ENCODE measurements around the gene CADPS2.
"Not testable (repeated sequence)": the region's sequence is repeated elsewhere in the genome, so short reads cannot be mapped to it uniquely, and the experiment has no call there.

Gene CADPS2

GRCh38 chr7:122681186-122681585 is 205.1 kb downstream of the CADPS2 start:
- H3K36me3 ChIP-seq (ENCODE audit: control insufficient read depth, insufficient read depth, low read length); H3K27me3 ChIP-seq (ENCODE audit: control insufficient read depth, insufficient read depth, low read length, poor library complexity, severe bottlenecking); H3K27ac ChIP-seq (ENCODE audit: insufficient read depth, low read depth, low read length, poor library complexity, severe bottlenecking); H3K4me1 ChIP-seq (ENCODE audit: control insufficient read depth, insufficient read depth, low read length); H3K9me3 ChIP-seq (ENCODE audit: control insufficient read depth, low read length); H3K4me3 ChIP-seq (ENCODE audit: insufficient read depth, low read depth, low read length): not testable (repeated sequence)
- WGBS, 2 experiments = 97 to 98% methylated on average over 16 of the region's 16 CpGs

- H3K9me3 ChIP-seq (ENCODE audit: control insufficient read depth, low read length) = no peaks in the 10 kb centered on the region
- no peaks in the 10 kb centered on the region for H3K4me1 ChIP-seq (ENCODE audit: control insufficient read depth, insufficient read depth, low read length)
- no peaks in the 10 kb centered on the region for H3K36me3 ChIP-seq (ENCODE audit: control insufficient read depth, insufficient read depth, low read length)
- 96 to 100% methylated on average over 1 of the region's 1 CpG for WGBS, 2 experiments
- no peak overlapping the region for H3K27ac ChIP-seq (ENCODE audit: insufficient read depth, low read depth, low read length, poor library complexity, severe bottlenecking)
- no peaks in the 10 kb centered on the region for H3K27me3 ChIP-seq (ENCODE audit: control insufficient read depth, insufficient read depth, low read length, poor library complexity, severe bottlenecking)
- no peak overlapping the region for H3K4me3 ChIP-seq (ENCODE audit: insufficient read depth, low read depth, low read length)
Measured at GRCh38 chr7:122679813-122680212, 206.4 kb downstream of the CADPS2 start.

- H3K4me3 ChIP-seq (ENCODE audit: insufficient read depth, low read depth, low read length); H3K4me1 ChIP-seq (ENCODE audit: control insufficient read depth, insufficient read depth, low read length); H3K36me3 ChIP-seq (ENCODE audit: control insufficient read depth, insufficient read depth, low read length); H3K27ac ChIP-seq (ENCODE audit: insufficient read depth, low read depth, low read length, poor library complexity, severe bottlenecking); H3K27me3 ChIP-seq (ENCODE audit: control insufficient read depth, insufficient read depth, low read length, poor library complexity, severe bottlenecking); H3K9me3 ChIP-seq (ENCODE audit: control insufficient read depth, low read length): not testable (repeated sequence)
- WGBS, 2 experiments = 53 to 56% methylated on average over 9 of the region's 9 CpGs
Measured at GRCh38 chr7:122679269-122679709, 207.0 kb downstream of the CADPS2 start.

- no peaks in the 10 kb centered on the region for H3K36me3 ChIP-seq (ENCODE audit: control insufficient read depth, insufficient read depth, low read length)
- no peaks in the 10 kb centered on the region for H3K27me3 ChIP-seq (ENCODE audit: control insufficient read depth, insufficient read depth, low read length, poor library complexity, severe bottlenecking)
- no peak overlapping the region for H3K4me3 ChIP-seq (ENCODE audit: insufficient read depth, low read depth, low read length)
- no peaks in the 10 kb centered on the region for H3K9me3 ChIP-seq (ENCODE audit: control insufficient read depth, low read length)
- no peak overlapping the region for H3K27ac ChIP-seq (ENCODE audit: insufficient read depth, low read depth, low read length, poor library complexity, severe bottlenecking)
- H3K4me1 ChIP-seq (ENCODE audit: control insufficient read depth, insufficient read depth, low read length) = no peaks in the 10 kb centered on the region
- 54 to 64% methylated on average over 1 of the region's 1 CpG for whole genome bisulfite sequencing, 2 experiments
Measured at GRCh38 chr7:122677149-122677548, 209.1 kb downstream of the CADPS2 start.

- WGBS, 2 experiments = 87 to 95% methylated on average over 2 of the region's 2 CpGs
- H3K36me3 ChIP-seq (ENCODE audit: control insufficient read depth, insufficient read depth, low read length) = no peaks in the 10 kb centered on the region
- H3K27ac ChIP-seq (ENCODE audit: insufficient read depth, low read depth, low read length, poor library complexity, severe bottlenecking) = no peak overlapping the region
- H3K4me3 ChIP-seq (ENCODE audit: insufficient read depth, low read depth, low read length) = no peak overlapping the region
- H3K9me3 ChIP-seq (ENCODE audit: control insufficient read depth, low read length) = no peaks in the 10 kb centered on the region
- no peaks in the 10 kb centered on the region for H3K4me1 ChIP-seq (ENCODE audit: control insufficient read depth, insufficient read depth, low read length)
- H3K27me3 ChIP-seq (ENCODE audit: control insufficient read depth, insufficient read depth, low read length, poor library complexity, severe bottlenecking) = no peaks in the 10 kb centered on the region
Measured at GRCh38 chr7:122676466-122676865, 209.8 kb downstream of the CADPS2 start.

GRCh38 chr7:122675621-122676020 is 210.6 kb downstream of the CADPS2 start:
- Histone ChIP-seq H3K4me1 (ENCODE audit: control insufficient read depth, insufficient read depth, low read length) (no peaks in the 10 kb centered on the region), H3K4me3 (ENCODE audit: insufficient read depth, low read depth, low read length) (no peak overlapping the region), H3K36me3 (ENCODE audit: control insufficient read depth, insufficient read depth, low read length) (no peaks in the 10 kb centered on the region), H3K27me3 (ENCODE audit: control insufficient read depth, insufficient read depth, low read length, poor library complexity, severe bottlenecking) (no peaks in the 10 kb centered on the region), H3K27ac (ENCODE audit: insufficient read depth, low read depth, low read length, poor library complexity, severe bottlenecking) (no peak overlapping the region), H3K9me3 (ENCODE audit: control insufficient read depth, low read length) (no peaks in the 10 kb centered on the region)
- 89 to 96% methylated on average over 7 of the region's 7 CpGs for WGBS, 2 experiments

- H3K36me3 ChIP-seq (ENCODE audit: control insufficient read depth, insufficient read depth, low read length) = no peaks in the 10 kb centered on the region
- H3K4me3 ChIP-seq (ENCODE audit: insufficient read depth, low read depth, low read length) = no peak overlapping the region
- no peaks in the 10 kb centered on the region for H3K27me3 ChIP-seq (ENCODE audit: control insufficient read depth, insufficient read depth, low read length, poor library complexity, severe bottlenecking)
- 96% methylated on average over 7 of the region's 7 CpGs for WGBS, 2 experiments
- no peaks in the 10 kb centered on the region for H3K9me3 ChIP-seq (ENCODE audit: control insufficient read depth, low read length)
- H3K27ac ChIP-seq (ENCODE audit: insufficient read depth, low read depth, low read length, poor library complexity, severe bottlenecking) = no peak overlapping the region
- no peaks in the 10 kb centered on the region for H3K4me1 ChIP-seq (ENCODE audit: control insufficient read depth, insufficient read depth, low read length)
Measured at GRCh38 chr7:122675011-122675410, 211.2 kb downstream of the CADPS2 start.

- H3K36me3 ChIP-seq (ENCODE audit: control insufficient read depth, insufficient read depth, low read length) = no peaks in the 10 kb centered on the region
- H3K9me3 ChIP-seq (ENCODE audit: control insufficient read depth, low read length) = no peaks in the 10 kb centered on the region
- WGBS, 2 experiments = 93 to 96% methylated on average over 4 of the region's 4 CpGs
- H3K27ac ChIP-seq (ENCODE audit: insufficient read depth, low read depth, low read length, poor library complexity, severe bottlenecking) = no peak overlapping the region
- no peaks in the 10 kb centered on the region for H3K27me3 ChIP-seq (ENCODE audit: control insufficient read depth, insufficient read depth, low read length, poor library complexity, severe bottlenecking)
- no peaks in the 10 kb centered on the region for H3K4me1 ChIP-seq (ENCODE audit: control insufficient read depth, insufficient read depth, low read length)
- no peak overlapping the region for H3K4me3 ChIP-seq (ENCODE audit: insufficient read depth, low read depth, low read length)
Measured at GRCh38 chr7:122674502-122674901, 211.8 kb downstream of the CADPS2 start.

GRCh38 chr7:122673951-122674350 is 212.3 kb downstream of the CADPS2 start:
- Histone ChIP-seq H3K27ac (ENCODE audit: insufficient read depth, low read depth, low read length, poor library complexity, severe bottlenecking) (no peak overlapping the region), H3K27me3 (ENCODE audit: control insufficient read depth, insufficient read depth, low read length, poor library complexity, severe bottlenecking) (no peaks in the 10 kb centered on the region), H3K9me3 (ENCODE audit: control insufficient read depth, low read length) (no peaks in the 10 kb centered on the region), H3K4me1 (ENCODE audit: control insufficient read depth, insufficient read depth, low read length) (no peaks in the 10 kb centered on the region), H3K36me3 (ENCODE audit: control insufficient read depth, insufficient read depth, low read length) (no peaks in the 10 kb centered on the region), H3K4me3 (ENCODE audit: insufficient read depth, low read depth, low read length) (no peak overlapping the region)
- WGBS, 2 experiments = 96 to 97% methylated on average over 21 of the region's 21 CpGs

- 94 to 97% methylated on average over 8 of the region's 8 CpGs for whole genome bisulfite sequencing, 2 experiments
- H3K4me3 ChIP-seq (ENCODE audit: insufficient read depth, low read depth, low read length) = no peak overlapping the region
- H3K36me3 ChIP-seq (ENCODE audit: control insufficient read depth, insufficient read depth, low read length) = no peaks in the 10 kb centered on the region
- no peak overlapping the region for H3K27ac ChIP-seq (ENCODE audit: insufficient read depth, low read depth, low read length, poor library complexity, severe bottlenecking)
- H3K27me3 ChIP-seq (ENCODE audit: control insufficient read depth, insufficient read depth, low read length, poor library complexity, severe bottlenecking) = no peaks in the 10 kb centered on the region
- H3K9me3 ChIP-seq (ENCODE audit: control insufficient read depth, low read length) = no peaks in the 10 kb centered on the region
- H3K4me1 ChIP-seq (ENCODE audit: control insufficient read depth, insufficient read depth, low read length) = no peaks in the 10 kb centered on the region
Measured at GRCh38 chr7:122672536-122672935, 213.7 kb downstream of the CADPS2 start.

- Histone ChIP-seq H3K9me3 (ENCODE audit: control insufficient read depth, low read length) (no peaks in the 10 kb centered on the region), H3K4me3 (ENCODE audit: insufficient read depth, low read depth, low read length) (no peak overlapping the region), H3K36me3 (ENCODE audit: control insufficient read depth, insufficient read depth, low read length) (no peaks in the 10 kb centered on the region), H3K27ac (ENCODE audit: insufficient read depth, low read depth, low read length, poor library complexity, severe bottlenecking) (no peak overlapping the region), H3K27me3 (ENCODE audit: control insufficient read depth, insufficient read depth, low read length, poor library complexity, severe bottlenecking) (no peaks in the 10 kb centered on the region), H3K4me1 (ENCODE audit: control insufficient read depth, insufficient read depth, low read length) (no peaks in the 10 kb centered on the region)
- 93% methylated on average over 2 of the region's 2 CpGs; no CpG with 5 or more reads in 1 of the 2 experiments for WGBS, 2 experiments
Measured at GRCh38 chr7:122663733-122664132, 222.5 kb downstream of the CADPS2 start.

Data from ectodermal cell (in vitro differentiated cells).